Measurements from ENCODE around the gene KNTC1. TPM values are rescaled to one million over a fixed set of nuclear protein-coding genes. Genes with fewer than 3 reads are reported as not detected.

The KNTC1 gene, protein sequence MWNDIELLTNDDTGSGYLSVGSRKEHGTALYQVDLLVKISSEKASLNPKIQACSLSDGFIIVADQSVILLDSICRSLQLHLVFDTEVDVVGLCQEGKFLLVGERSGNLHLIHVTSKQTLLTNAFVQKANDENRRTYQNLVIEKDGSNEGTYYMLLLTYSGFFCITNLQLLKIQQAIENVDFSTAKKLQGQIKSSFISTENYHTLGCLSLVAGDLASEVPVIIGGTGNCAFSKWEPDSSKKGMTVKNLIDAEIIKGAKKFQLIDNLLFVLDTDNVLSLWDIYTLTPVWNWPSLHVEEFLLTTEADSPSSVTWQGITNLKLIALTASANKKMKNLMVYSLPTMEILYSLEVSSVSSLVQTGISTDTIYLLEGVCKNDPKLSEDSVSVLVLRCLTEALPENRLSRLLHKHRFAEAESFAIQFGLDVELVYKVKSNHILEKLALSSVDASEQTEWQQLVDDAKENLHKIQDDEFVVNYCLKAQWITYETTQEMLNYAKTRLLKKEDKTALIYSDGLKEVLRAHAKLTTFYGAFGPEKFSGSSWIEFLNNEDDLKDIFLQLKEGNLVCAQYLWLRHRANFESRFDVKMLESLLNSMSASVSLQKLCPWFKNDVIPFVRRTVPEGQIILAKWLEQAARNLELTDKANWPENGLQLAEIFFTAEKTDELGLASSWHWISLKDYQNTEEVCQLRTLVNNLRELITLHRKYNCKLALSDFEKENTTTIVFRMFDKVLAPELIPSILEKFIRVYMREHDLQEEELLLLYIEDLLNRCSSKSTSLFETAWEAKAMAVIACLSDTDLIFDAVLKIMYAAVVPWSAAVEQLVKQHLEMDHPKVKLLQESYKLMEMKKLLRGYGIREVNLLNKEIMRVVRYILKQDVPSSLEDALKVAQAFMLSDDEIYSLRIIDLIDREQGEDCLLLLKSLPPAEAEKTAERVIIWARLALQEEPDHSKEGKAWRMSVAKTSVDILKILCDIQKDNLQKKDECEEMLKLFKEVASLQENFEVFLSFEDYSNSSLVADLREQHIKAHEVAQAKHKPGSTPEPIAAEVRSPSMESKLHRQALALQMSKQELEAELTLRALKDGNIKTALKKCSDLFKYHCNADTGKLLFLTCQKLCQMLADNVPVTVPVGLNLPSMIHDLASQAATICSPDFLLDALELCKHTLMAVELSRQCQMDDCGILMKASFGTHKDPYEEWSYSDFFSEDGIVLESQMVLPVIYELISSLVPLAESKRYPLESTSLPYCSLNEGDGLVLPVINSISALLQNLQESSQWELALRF (N-terminal part only)
- total RNA-seq: 94.2 TPM

DNA sequence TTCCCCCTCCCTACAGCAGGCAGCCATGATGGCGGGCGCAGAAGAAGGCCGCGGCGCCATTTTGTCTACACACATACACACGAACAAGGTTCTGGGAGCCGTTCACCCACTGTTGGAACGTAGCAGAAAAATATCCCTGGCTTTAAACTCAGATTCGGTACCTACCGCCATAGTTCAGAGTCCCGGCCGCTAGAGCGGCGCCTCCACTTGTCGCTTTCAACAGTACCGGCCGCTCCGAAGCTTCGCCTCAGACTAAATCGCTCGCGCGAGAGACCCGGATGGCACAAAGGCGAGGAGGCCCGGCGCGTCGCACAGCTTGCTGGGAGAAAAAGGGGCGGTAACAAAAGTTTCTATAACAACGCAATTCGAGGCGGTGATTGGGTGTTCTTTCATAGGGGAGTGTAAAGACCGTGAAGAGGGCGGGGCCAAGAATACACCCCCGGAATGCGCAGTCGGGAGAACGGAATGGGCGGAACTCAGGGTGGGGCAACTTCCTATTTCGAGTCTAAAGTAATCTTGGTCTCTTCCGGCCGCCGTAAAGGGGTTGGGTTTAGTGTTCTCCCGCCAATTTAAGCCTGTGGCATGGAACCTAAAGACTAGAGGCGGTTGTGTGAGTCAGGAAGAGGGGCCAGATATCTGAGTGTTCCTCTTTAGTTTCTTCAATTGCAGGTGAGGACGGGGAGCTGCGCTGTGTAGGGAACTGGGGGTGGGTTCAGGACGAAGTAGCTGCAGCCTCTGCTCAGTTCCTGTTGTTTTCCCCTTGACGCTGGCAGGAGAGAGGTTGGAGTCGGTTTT is at the start of gene KNTC1, which contains the start of gene RSRC2:
Gene KNTC1 (plus strand): TSS at position 567 of the 795 bp plus-strand sequence. CDS start 2,815 bp downstream, outside the sequence.
Gene RSRC2 (minus strand): TSS at position 254 of the 795 bp plus-strand sequence. CDS start 83 bp downstream, at position 171.

DNA sequence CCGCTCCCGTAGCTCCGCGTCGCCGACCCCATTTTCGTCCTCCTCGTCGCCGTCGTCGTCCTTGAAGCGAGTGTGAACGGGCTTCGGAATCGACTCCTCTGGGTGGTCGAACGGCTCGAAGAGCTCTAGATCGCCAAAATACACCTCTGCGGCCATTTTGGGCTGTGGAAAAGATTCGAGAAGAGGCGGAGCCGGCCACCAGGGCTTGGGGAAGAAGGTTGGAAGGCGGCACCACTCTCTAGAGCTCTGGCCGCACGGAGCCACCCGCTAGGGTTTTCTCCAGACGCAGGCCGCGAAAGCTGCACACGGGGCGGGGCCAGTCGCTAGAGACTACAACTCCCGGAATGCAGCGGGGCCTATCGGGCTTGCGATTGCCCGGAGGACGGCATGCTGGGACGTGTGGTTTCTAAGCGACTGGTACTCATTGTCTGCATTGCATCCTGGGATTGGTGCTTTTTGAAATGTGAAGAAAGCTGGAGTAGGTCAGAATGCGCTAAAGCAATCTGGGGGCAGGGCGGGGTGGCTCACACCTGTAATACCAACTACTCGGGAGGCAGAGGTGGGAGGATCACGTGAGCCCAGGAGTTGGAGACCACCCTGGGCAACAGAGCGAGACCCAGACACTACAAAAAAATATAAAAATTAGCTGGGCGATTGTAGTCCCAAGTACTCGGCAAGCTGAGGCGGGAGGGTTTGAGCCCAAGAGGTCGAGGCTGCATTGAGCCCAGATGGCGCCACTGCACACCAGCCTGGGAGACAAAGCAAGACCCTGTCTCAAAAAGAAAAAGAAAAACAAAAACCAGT is 26.2 kb upstream of the KNTC1 start, which contains the start of gene ZCCHC8:
Gene ZCCHC8 (minus strand): TSS at position 248 of the 804 bp plus-strand sequence. CDS start 92 bp downstream, at position 156.

Small RNA genes lying within 50 kb of the gene (small RNA-seq; reads per million reads assigned to genes)
- gene AC026333.1 (ENCODE audit: low replicate concordance) (not detected), gene RF00411 (ENCODE audit: low replicate concordance) (0.21 reads per million)

Other genes starting within 250 kb of the KNTC1 start
- 146 TPM for gene CLIP1, start 104.6 kb upstream of the KNTC1 start, total RNA-seq
- 51.3 TPM for gene ZCCHC8, start 26.3 kb upstream of the KNTC1 start, total RNA-seq
- gene RSRC2, start 313 bp upstream of the KNTC1 start, total RNA-seq: 127 TPM
- not detected for gene HCAR2, start 176.1 kb downstream of the KNTC1 start, total RNA-seq
- not detected for gene HCAR3, start 189.6 kb downstream of the KNTC1 start, total RNA-seq
- gene HCAR1, start 203.6 kb downstream of the KNTC1 start, total RNA-seq: 0.31 TPM
- gene DENR, start 225.6 kb downstream of the KNTC1 start, total RNA-seq: 35.7 TPM
- 7.2 TPM for gene CCDC62, start 247.3 kb downstream of the KNTC1 start, total RNA-seq